ENCODE data around the gene UST.

DNA sequence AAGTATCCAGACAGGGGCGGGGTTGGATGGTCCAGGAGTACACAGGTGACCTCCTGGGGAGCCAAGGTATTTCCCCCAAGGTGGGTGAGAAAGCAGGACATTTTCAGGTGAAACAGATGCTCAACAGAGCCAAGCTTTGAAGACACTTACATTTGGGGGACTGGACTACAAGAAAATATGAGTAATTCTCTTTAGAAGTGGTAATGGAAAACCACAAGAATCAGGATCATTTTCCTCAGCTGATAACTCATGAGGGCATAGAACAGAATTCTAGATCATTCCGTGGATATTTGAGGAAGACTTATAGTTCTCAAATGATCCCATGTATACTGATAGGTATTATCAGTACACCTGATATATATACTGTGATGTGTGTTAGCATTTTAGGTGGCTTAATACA, 89.9 kb downstream of the UST start:
- TF ChIP-seq POLR2A (IDR thresholded peaks at IDR 0.05; ENCODE audit: low read depth, low read length) = no peak
- TF ChIP-seq POLR2AphosphoS5 (IDR thresholded peaks at IDR 0.05; ENCODE audit: low read depth, low read length) = no peak
- TF ChIP-seq PAX5 (IDR thresholded peaks at IDR 0.05; ENCODE audit: insufficient read depth, low read length, severe bottlenecking) = no peak
- TF ChIP-seq TAF1 (IDR thresholded peaks at IDR 0.05; ENCODE audit: low read depth, low read length) = no peak
- TF ChIP-seq SPI1 (IDR thresholded peaks at IDR 0.05; ENCODE audit: low read depth, low read length) = no peak
- no peak for TF ChIP-seq POU2F2 (IDR thresholded peaks at IDR 0.05; ENCODE audit: low read depth, low read length)

Data from GM12891 (cell line).